HG03196 (cell line): ENCODE data around the gene KCNJ8.

ENCODE experiments used
- ATAC-seq: cut with Tn5 transposase; IDR thresholded peaks from one replicate; pipeline ENCODE4 v1.9.1; 2021; ENCODE audit not compliant: unreplicated experiment

The KCNJ8 gene

GRCh38 chr12:21718944-21719650 lies 55.4 kb downstream of the KCNJ8 start:
- no peak for ATAC-seq

DNA sequence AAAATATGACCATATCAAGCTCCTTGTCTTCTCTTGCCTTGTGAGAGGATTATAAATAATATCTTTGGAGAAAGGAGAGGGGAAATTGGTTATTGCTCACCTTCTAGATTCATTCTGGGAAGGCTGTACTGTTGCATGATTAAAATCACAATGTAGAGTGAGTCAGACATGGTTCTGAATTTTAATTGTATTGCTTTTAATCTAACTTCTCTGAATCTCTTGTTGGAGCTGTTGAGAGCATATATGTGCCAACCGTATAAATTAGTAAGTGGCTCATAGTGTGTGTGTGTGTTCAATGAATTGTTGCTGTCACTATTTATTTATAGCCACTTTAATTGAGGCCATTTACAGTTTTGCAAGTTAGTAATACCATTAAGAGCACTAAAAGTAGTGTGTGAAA lies 56.1 kb downstream of the KCNJ8 start:
- no peak for ATAC-seq

DNA sequence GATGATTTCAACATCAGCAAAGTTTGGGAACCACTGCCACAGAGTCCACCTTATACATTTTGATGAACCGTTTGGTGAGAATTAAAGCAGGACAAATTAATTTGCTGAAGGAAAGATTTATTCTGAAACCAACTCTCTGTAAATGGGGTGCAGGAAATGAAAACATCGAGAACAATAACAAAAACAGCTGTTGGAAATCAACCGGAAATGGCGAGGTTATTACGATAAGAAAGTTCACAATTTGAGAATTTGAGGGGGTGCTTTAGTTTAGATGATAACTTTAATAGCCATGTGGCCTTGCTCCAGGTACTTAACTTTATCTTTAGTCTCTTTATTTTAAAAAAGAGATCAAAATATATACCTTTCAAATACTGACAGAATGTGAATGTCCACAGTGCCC lies 56.7 kb downstream of the KCNJ8 start:
- no peak for ATAC-seq

DNA sequence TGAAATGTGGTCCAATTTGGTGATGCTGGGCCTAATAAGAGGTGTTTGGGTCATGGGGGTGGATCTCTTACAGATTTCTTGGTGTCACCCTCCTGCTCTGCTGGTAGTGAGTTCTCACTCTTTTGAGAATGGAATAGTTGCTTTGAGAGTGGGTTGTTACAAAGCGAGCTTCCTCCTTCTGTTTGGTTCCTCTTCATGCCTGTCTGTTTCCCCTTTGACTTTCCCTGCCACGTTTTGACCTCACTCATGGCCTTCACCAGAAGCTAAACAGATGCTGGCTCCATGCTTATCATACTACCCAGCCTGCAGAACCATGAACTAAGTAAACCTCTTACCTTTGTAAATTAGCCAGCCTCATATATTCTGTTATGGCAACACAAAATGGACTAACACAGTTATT lies 59.1 kb downstream of the KCNJ8 start:
- ATAC-seq = no peak
